ENCODE results near the gene NCOR1.
"Not testable (repeated sequence)": the region's sequence is repeated elsewhere in the genome, so short reads cannot be mapped to it uniquely, and the experiment has no call there.

The NCOR1 gene

GRCh38 chr17:16085066-16085699, 130.2 kb downstream of the NCOR1 start:
- no peak for DNase-seq

GRCh38 chr17:16083223-16083622, 132.1 kb downstream of the NCOR1 start:
- DNase-seq, result no peak

- DNase-seq, result no peak
Observed at GRCh38 chr17:16081507-16082087, 133.7 kb downstream of the NCOR1 start.

DNA sequence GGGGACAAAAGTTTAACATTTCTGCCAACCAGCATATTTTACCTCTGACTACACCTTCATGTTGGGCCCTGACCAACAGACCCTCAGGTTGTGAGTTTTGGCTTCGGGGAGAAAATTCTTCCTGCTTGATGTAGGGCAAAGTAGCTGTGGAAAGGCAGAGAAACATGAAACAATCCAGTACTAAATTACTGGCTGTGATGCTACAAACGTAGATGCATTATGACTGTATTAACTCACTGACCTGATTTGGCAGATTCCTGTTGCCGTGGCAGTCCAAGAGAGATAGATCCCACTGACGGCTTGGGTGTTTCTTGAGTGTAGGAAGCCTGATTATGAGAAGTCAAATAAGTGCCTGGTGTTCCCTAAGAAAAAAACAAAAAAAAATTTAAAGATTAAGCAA, 135.0 kb downstream of the NCOR1 start:
- DNase-seq, result no peak

DNA sequence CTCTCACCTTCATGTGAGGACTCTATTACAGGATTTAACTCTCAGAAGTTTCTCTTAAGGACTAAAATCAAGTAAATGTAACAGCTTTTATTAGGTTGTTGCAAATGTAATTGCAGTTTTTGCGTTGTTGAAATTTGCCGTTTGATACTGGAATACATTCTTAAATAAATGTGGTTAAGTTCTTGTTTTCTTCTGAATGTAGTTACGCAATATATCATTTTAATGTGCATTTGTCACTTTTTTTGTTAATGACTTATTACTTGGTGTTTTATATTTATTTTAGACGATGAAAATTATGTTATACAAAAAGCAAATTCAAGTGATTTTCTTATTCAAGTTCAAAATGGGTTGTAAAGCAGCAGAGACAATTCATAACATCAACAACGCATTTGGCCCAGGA, 139.4 kb downstream of the NCOR1 start:
- no peak for DNase-seq

DNA sequence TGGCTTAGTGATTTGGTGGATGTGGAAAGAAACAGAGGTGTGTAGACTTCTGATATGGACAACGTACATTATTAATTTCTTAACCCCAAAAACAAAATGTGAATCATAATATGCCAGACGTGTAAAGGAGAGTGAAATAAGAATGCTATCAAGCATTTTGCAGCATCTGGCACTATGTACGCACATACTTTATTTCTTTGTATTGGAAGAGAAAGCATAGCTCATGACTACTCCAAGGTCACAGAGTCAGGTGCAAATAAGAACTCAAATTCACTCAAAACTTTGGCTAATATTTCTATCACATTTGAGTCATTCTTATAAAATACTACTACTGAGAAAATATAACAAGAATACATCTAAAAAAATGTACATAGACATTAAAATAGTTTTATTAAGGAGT, 140.9 kb downstream of the NCOR1 start:
- DNase-seq, result no peak

- no peak for DNase-seq
Observed at GRCh38 chr17:16073845-16074244, 141.5 kb downstream of the NCOR1 start.

- no peak for DNase-seq
Observed at GRCh38 chr17:16072031-16072430, 143.3 kb downstream of the NCOR1 start.

DNA sequence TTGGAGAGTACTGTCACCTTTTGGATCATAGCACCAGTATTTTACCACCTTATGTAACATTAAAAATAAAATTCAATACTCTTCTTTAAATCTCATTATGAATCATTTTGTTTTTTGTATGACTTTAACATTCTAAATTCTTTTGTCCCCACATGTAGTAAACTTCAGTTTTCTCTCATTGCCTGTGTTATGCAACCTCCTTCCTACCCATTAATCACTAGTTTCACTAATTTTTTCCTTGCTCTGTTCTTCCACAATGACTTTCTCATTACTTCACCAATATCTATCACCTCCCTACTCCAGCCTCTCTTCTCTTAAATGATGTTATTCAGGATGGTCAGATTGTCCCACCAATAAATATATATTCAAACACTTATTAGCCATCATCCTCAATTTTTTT, 147.0 kb downstream of the NCOR1 start:
- DNase-seq, result no peak

DNA sequence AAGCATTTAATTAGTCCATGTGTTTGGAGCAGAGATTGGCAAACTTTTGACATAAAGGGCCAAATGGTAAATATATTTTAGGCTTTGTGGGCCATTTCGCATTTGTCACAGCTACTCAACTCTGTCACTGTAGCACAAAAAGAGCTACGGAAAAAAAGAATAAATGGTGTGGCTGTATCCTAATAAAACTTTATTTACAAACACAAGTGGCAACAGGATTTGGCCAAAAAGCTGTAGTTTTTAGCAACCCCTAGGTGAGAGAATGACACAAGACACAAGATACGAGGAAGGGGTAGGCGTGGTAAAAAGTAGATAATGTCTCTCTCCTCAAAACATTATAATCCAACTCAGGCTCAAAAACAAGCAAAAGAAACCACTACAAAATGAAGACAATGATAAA, 149.2 kb downstream of the NCOR1 start:
- DNase-seq, result no peak

GRCh38 chr17:16061631-16062030, 153.7 kb downstream of the NCOR1 start:
- DNase-seq, result no peak

- not testable (repeated sequence) for DNase-seq
Observed at GRCh38 chr17:16055139-16055538, 160.2 kb downstream of the NCOR1 start.

GRCh38 chr17:16052486-16052885, 162.8 kb downstream of the NCOR1 start:
- DNase-seq, result no peak

- no peak for DNase-seq
Observed at GRCh38 chr17:16050844-16051243, 164.5 kb downstream of the NCOR1 start.

GRCh38 chr17:16048811-16049449, 166.4 kb downstream of the NCOR1 start:
- no peak for DNase-seq

DNA sequence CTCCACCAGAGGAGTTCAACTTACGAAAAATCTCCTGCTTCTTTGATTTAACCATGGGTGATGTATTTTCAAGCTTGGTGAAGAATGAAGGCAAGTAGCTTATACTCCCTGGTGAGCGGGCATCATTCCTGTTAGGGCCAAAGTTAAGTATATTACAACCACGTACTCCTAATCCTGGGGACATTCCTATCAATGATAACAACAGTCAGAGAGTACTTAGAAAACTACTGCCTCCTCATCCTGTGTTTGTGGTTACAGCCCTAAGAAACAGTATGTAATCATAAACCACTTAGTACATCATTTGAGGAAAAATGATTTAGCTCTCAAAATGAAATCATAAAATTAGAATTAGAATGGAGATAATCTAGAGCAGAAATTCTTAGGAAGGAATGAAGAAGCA, 168.4 kb downstream of the NCOR1 start:
- no peak for DNase-seq

DNA sequence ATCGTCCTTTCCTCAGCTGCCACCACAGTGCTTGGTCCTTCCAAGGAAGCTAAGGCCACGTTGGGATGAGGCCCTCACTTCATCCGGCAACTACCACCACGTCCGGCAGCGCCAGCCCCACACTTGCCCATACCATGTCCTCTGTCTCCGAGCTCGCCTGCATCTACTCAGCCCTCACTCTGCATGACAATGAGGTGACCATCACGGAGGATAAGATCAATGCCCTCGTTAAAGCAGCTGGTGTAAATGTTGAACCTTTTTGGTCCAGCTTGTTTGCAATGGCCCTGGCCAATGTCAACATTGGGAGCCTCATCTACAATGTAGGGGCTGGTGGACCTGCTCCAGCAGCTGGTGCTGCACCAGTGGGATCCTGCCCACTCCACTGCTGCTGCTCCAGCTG, 170.8 kb downstream of the NCOR1 start:
- DNase-seq, result no peak

DNA sequence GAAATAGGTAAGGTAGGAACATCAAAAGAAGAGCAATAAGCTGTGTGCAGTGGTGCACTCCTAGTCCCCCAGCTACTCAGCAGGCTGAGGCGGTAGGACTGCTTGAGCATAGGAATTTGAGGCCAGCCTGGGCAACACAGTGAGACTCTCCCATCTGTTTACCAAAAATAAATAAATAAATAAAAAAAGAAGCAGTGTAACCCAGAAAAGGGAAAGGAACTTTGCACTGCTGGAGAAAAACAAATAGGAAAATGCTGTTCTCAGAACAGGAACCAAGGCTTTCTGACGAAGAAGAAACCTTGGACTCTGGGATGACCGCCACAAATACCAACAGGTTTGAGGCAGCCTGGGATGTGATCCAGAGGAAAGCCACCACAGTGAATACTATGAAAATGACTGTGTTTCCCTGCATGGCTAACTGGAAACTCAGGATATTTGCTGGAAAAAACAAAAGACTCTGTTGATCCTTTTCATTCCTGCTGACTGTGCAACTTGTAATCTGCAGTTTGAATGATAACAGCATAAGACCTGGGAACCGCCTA, 174.6 kb downstream of the NCOR1 start:
- no peak for DNase-seq

DNA sequence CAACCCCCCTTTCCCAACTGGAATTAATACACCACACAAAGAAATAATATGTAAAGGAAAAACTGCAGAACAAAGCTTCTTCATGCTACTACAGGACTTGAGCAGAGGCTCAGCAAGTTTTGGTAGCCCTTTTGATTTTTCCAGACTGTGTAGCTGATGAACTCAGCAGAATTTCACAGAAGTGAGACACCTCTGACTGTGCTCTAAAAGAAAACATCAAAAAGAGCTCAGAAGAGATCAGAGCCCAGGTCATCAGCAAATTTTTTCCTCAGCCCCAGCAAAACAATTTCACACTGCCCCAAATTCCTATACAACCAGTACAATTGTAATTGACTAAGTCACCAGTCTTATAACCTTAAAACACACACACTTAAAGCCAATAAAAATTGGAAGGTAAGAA, 177.7 kb downstream of the NCOR1 start:
- no peak for DNase-seq

GRCh38 chr17:16036261-16036660, 179.1 kb downstream of the NCOR1 start:
- DNase-seq, result no peak

DNA sequence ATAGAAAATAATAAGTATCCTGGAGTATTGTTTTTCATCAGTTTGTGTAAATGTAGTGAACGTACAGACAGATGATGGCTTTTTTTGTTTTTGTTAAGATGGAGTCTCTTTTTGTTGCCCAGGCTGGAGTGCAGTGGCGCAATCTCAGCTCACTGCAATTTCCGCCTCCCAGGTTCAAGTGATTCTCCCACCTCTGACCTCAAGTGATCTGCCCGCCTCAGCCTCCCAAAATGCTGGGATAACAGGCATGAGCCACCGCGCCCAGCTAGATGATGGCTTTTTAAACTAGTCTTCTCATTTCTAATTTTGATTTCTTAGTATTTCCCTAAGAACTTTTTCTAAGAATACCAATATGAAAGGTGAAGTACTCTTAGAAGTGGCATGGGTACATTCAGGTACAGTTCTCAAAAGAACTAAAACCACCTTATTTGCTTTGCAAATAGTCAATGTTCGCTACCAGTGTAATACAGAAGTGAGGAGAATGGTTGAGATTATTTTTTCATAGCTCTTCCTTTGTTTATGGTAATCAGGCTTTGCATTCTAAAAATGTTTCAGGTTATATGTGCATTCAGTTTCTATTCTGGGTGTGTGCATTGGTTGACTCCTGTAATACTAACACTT, 181.5 kb downstream of the NCOR1 start:
- DNase-seq, result no peak

GRCh38 chr17:16027708-16028584, 187.4 kb downstream of the NCOR1 start:
- DNase-seq, result no peak

DNA sequence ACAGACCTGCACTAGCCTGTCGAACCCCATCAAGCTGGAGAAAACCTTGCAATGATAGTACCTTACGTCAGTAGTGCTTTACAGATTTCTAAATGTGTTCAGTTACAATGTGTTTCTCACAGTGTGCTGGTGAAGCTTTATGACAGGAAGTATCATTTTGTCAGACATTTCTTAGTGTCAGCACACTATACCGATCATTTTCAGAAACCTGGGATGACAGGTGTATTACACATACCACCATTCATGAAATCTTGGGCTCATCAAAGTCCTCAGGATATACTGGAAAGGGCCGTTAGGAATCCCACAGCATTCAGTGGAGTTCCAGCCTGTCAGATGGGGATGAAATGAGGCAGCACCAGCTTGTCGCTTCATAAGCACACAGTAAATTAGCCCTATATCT, 188.4 kb downstream of the NCOR1 start:
- no peak for DNase-seq
